HG03469 (cell line): ENCODE data around the gene TBC1D1.
"Not testable (repeated sequence)": the region's sequence is repeated elsewhere in the genome, so short reads cannot be mapped to it uniquely, and the experiment has no call there.

Experiments used
- ATAC-seq: cut with Tn5 transposase; IDR thresholded peaks from one replicate; pipeline ENCODE4 v1.9.1; 2021; ENCODE audit warnings: mild to moderate bottlenecking, moderate library complexity, moderate number of reproducible peaks; ENCODE audit not compliant: unreplicated experiment

The TBC1D1 gene

DNA sequence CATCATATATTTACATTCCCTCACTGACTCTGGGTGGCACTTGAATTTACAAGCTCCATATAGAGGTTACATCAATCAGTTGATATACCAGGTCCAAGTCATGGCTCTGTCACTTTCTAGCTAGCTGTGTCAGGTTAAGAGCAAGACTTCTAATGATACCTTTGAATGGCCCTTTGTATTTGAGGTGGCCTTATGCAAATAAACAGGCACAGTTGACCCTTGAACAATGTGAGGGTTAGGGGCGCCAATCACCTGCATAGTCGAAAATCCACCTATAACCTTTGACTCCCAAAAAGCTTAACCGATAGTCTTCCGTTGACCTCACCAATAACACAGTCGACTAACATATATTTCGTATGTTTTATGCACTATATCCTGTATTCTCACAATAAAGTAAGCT, 68.0 kb downstream of the TBC1D1 start:
- no peak for ATAC-seq

DNA sequence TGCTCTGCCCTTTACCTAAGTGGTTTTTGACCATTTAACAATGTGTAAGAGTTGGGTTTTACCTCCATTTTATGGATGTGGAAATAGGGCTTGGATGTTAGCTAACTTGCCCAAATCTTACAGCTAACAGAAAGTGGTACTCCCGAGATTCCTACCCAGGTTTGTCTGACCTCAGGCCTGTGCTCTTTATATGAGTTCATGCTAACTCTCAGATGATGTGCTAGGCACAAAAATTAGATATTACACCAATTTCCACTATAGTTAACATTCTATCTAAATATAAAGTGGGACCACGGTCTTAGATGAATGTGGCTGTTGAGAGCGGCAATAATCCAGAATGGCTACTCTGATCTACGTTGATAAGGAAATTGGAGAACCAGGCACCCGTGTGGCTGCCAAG, 69.2 kb downstream of the TBC1D1 start, which contains the start of gene PTTG2:
Gene PTTG2, plus strand, starts transcription at position 301 of the 400 bp plus-strand sequence. Its CDS starts 37 bp downstream, at position 338.
- no peak for ATAC-seq

DNA sequence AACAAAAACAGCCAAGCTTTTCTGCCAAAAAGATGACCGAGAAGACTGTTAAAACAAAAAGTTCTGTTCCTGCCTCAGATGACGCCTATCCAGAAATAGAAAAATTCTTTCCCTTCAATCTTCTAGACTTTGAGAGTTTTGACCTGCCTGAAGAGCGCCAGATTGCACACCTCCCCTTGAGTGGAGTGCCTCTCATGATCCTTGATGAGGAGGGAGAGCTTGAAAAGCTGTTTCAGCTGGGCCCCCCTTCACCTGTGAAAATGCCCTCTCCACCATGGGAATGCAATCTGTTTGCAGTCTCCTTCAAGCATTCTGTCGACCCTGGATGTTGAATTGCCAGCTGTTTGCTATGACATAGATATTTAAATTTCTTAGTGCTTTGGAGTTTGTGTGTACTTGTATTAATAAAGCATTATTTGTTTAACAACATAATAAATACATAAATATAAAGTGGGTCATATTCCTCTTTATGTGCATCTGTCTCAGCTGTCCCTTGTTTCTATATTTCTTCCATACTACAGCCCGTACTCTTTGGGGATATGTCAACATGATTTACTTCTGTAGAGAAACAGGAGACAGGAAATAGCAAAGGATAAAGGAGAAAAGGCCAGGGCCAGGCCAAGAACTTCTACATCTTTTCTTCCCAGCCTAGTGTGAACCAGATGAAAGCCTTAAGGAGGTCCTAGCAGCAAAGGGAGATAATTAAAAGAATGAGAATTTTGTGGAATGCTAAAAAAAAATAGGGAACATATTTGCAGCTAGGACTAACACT, 70.0 kb downstream of the TBC1D1 start:
- no peak for ATAC-seq

DNA sequence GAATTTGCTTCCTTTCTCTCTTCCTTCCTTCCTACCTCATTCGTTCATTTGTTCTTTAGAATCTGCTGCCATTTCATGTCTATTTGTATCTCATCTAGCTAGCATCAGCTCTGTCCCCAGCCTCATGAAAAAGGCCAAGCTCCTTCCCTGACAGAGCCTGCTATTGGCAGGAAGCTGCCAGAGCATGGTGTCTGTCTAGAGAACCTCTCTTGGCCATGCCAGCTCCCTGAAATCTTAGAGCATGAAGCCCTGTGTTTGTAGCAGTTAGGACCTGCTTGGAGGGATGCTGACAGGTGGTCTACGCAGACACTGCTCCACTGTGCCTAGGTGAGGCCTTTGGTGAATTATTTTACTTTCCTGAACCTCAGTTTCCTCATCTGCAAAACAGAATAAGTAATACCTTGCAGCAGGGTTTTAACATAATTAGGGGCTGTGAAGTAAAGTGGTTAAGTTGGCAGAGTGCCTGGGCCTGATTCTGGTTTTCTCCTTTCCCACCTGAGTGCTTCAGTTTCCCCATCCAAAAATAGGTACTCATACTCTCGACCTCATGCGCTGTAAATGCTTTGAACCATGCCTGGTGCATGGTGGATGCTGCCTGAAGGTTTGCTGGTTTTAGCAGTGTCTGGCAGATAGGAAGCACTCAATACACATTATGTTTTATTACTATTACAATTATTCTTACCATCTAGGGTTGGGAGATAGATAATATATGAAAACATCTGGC, 74.0 kb downstream of the TBC1D1 start:
- ATAC-seq: peak; percentile 63

DNA sequence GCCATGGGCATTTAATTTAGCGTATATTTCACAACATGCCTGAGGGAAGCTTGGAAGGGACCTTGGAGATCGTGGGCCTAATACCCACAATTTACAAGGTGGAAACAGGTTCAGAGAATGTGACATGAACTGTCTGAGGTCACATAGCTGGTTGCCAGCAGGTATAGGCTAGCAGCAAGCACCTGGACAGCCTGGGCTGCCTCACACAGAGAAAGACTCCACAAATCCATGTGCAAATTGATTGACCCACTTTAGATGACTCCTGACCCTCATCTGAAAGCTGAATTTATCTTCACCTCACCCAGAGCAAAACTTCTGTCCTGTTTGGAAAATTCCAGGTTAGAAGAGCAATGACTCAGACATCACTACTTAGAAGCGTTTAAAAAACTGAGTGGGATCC, 75.2 kb downstream of the TBC1D1 start:
- no peak for ATAC-seq

DNA sequence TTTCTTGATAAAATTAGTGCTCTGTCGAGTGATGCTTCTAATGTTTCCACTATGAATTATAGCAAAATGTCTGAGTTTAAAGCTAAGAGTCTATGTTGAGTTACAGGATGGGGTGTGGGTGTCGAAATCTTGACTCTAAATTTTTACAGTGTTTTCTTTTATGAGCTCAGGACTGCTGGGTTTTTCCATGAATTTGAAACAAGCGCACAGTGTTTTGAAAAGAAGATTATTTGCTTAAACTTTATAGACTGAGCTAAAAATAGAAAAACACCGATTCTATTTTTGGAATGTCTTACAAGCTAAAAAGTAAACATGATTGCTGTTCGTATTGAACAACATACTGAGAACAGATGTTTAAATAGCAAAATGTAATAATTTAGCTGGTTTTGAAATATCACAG, 76.9 kb downstream of the TBC1D1 start:
- no peak for ATAC-seq

DNA sequence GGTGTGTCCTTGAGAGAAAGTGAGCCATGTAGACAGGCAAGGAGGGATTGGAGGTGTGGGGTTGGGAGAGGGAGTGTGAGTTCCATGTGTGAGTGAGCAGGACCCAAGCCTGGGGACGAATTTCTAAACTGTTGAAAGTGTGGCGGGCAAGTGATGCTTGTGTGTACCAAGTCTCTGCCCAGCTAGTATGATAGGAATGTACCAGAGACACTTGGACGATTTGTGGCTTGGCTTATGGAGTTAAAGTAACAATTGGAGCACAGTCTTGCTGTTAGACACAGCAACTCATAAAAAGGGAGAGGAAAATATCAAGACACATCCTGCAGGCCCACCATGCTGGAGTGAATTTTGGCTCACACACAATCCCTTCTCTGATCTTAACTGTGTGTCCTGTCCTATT, 77.9 kb downstream of the TBC1D1 start:
- no peak for ATAC-seq

DNA sequence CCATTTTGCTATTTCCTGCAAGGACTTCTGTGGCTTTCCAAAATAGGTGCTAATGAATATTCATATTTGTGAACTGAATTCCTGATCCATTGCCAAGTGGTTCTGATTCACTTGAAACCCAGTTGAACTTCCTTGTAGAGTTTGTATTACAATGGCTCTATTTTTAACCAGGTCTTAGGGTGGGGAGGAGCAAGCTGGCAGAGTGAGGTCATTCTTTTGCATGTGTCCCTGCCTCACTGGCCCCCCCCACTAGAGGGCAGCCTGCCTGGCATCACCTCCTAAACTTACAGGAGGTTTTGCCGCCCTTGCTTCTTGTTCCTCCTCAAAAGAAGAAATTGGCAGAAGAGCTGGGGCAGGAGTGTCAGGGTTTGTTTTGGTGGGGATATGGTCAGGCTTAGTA, 79.8 kb downstream of the TBC1D1 start:
- no peak for ATAC-seq

DNA sequence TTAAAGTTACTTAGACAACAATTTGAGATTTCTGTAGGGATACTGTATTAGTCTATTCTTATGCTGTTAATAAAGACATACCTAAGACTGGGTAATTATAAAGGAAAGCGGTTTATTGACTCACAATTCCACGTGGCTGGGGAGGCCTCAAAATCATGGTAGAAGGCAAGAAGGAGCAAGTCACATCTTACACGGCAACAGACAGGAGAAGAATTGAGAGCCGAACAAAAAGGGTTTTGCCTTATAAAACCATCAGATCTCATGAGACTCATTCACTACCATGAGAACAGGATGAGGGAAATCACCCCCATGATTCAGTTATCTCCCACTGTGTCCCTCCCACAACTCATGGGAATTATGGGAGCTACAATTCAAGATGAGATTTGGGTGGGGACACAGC, 80.3 kb downstream of the TBC1D1 start:
- ATAC-seq: no peak

DNA sequence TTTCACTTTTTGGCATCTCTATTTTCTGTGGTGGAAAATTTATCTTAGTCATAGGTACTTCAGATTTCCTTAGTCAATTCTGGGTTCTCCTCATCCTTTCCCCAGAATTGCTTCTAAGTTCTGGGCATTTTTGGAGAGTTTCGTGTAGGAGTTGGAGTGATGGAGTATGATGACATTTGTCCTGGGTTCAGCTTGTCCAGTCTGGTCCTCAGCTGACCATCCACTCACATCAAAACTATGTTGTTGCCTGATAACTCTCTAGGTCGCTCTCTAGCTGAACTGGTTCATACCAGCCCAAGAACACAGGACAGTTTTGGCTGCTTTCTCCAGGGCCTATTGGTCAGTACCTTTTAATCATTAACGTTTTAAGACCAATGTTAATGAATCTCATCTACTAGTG, 82.6 kb downstream of the TBC1D1 start:
- ATAC-seq: no peak

DNA sequence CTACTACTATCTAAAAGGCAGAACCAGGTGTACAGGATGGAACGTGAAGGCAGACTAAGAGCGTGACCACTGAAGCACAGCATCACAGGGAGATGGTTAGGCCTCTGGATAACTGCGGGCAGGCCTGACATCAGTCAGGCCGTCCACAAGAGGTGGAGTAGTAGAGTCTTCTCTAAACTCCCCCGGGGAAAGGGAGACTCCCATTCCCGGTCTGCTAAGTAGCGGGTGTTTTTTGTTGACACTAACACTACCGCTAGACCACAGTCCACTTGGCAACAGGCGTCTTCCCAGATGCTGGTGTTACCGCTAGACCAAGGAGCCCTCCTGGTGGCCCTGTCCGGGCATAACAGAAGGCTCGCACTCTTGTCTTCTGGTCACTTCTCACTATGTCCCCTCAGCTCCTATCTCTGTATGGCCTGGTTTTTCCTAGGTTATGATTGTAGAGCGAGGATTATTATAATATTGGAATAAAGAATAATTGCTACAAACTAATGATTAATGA, 84.5 kb downstream of the TBC1D1 start:
- not testable (repeated sequence) for ATAC-seq

DNA sequence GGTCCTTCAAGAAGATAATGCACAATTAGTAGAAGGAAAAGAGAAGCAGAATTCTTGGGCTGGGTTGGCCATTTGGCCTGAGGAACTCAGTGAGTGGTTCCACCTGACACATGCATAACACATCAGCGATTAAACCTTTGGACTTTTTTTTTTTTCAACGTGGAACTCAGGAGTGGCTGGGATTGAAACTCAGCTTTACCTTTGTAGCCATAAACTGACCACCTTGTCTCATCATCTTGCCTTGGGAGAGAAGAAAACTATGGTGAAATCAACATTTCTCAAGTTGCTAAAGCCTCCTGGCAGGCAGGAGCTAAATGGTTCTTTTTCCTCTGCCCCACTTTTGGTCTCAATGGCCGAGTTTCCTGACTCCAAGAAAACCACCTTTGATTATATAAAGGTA, 85.6 kb downstream of the TBC1D1 start:
- ATAC-seq: no peak

DNA sequence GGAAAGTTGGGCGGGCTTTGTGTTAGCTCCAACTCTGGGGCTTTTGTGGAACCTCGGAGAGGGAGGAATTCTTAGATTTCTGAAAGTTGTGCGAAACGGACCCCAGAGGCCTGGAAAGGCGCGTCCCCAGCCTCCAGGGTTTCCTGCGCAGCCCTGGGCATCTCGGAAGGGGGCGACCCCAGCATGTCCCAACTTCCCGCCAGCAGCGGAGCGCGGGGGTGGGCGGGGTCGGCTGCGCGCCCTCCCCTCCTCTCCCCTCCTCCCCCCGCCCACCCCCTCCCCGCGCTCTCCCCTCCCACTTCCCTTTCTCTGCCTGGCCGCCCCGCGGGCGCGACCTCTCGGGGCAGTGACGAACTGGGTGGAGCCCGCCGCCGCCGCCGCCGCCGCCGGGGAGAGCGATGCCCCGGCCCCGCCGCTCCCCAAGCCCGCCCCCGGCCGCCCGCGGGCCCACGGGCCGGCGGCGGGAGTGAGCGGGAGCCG, 86.1 kb downstream of the TBC1D1 start:
- peak; percentile 49 for ATAC-seq

DNA sequence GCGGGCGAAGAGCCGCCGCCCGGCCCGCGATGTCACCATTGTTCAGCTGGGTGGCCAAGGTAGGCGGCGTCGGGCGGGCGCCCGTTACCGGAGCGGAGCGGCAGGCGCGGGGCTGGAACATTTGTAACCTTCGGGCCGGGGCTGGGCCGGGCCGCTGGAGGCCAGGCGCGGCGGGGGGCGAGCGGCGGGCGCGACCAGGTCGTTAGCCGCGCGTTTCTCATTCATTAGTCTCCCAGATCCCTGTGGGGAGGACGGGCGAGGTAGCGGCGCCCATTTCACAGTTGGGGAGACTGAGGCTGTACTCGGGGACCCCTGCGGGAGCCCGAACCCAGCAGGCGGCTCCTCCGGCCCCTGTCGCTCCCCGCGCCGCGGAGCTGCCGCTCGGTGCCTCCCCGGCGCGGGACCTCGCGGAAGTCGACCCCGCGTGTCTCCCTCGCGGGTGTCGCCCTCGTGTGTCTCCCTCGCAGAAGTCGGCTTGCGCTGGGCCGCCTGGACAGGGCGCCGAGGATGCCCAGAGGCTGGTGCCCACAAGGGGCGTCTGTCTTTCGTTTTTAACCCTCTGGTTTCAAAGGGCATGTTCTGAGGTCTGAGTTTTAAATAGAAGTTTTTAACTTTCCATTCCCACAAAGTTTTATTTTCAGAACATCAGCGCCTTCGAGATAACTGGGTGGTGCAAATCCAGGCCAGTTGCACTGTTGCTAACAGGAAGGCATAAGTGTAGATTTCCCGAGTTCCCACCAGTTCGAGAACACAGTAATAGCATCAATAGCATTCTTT, 86.8 kb downstream of the TBC1D1 start:
- ATAC-seq: peak; percentile 49

DNA sequence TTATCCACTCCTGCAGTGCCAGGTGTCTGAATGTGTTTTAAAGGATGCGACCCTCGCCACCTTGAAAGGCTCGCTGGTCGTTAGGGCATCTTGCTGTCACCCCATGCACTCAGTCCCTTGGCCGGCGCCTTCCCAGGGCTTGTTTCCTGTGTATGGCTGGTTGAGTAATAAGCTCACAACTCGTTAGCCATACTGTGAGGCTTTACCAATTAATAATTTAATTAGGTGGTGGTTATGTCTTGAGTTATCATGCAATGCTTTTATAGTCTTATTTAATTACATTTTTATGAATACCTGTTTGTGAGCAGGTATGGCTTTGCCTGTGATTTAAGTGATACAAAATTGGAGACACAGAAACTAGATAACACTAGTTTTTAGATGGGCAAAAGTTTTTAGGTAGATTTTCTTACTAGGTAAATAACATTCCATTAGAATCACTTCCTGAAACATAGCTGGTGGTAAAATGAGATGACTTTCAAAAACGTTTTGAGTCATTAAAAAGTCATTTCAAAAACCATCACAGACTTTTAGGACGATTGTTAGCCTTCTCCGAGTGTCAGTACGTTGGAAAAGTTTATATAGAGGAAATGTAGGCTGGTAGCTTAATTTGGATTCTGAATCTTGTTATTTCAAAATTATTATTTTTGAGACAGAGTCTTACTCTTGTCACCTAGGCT, 87.5 kb downstream of the TBC1D1 start:
- ATAC-seq: peak; percentile 24

DNA sequence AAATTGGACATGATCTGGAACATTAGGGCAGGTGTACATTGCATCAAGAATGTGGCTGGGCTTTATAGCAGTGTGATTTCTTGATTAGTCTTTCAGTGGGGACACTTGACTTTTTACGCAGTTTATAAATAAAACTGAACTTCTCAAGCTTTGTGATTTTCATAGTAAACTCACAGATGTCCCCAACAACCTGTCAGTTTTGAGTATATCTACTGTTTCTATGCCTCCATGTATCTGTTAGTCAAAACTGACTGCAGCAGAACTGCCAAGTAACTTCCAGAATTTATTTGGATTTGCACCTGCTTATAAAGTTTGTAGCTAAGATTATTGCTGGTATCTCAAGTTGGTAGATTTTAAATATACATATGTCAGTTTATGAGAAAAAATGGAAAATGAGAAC, 89.4 kb downstream of the TBC1D1 start:
- no peak for ATAC-seq

DNA sequence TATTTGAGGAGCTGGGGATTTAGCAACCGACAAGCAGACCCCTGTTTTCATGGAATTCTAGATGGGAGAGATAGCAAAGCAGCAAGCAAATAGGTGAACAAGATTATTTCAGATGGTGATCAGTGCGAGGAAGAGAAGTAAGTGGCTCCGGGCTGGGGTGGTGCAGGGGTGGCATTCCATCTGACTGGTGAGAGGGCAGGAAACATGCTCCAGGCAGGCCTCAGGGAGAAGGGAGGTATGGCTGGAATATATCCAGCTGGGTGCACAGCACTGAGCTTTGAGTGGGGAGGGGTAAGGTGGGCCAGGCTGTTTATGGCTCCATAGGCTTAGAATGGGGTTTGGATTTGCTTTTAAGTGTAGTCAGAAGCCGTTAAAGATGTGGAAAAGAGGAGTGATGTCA, 90.5 kb downstream of the TBC1D1 start:
- no peak for ATAC-seq

DNA sequence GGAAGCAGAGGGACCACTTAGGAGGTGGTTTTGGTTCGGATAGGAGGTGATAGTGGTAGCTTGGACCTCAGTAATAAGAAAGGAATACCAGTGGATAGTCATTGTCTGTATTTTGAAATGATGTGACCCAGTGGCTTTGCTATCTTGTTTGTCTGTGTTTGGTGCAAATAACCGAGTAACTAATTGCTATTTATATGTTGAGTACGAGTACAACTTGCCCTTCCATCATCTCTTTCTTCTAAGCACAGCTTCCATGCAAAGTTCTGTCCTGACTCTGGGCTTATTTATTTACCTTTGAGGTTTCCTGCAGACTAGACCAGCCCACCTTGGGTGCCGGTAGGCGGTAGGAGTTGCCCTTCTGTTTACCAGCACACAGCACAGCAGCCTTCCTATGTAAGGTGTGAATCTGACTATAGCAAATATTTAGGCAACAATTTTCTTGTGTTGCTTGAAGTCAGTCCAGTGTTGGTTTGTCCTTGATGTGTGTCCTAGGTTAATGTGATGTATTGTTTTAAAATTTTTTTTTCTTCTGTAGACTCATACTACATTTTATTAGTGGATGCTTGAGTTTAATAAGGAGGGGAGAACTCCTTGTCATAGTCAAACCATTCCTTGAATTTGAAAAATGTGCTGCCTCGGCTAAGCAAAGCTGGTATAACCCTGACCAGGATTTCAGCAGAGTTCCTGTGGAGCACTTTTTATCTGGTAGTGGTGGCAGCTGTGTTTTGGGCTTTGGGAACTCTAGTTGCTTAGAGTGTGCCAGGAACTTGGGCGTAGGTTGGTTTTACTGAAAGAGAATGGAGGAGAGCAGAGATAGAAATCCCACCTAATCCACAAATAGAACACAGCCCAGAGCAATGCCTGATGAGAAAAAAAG, 91.2 kb downstream of the TBC1D1 start:
- no peak for ATAC-seq

DNA sequence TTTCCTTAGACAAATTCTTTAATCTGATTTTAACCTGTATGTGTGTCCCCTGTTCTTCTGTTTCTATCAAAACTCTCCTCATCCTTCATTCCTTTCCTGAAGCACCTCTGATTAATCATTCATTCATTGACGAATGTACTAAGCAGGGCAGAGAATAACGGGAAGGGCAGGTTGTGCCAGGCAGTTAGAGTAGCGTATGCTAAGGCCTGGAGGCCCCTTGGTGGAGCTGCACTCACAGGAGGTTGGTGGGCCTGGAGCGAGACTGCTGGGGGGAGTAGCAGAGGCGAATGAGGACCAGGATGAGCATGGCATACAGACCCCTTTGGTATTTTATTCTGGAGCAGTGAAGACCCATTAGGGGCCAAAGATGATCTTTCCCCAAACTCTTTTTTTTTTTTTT, 91.9 kb downstream of the TBC1D1 start:
- no peak for ATAC-seq

DNA sequence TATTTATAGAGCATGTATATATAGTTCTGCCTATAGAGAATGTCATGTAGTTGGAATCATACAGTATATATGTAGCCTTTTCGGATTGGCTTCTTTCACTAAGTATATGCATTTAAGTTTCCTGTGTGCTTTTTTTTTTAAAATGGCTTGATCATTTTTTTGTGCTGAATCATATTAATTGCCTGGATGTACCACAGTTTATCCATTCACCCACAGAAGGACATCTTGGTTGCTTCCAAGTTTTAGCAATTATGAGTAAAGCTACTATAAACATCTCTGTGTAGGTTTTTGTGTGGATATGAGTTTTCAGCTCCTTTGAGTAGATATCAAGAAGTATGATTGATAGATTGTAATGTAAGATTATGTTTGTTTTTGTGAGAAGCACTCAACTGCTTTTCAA, 93.1 kb downstream of the TBC1D1 start:
- ATAC-seq: no peak
